Measurements from ENCODE around the gene IGFBP6.

The IGFBP6 gene

GRCh38 chr12:53060064-53060720, 37.3 kb upstream of the IGFBP6 start:
- no peak for DNase-seq

GRCh38 chr12:53060721-53061276, 36.7 kb upstream of the IGFBP6 start:
- DNase-seq: no peak

- DNase-seq: no peak
Measured at GRCh38 chr12:53061404-53062010, 36.0 kb upstream of the IGFBP6 start.

- DNase-seq: no peak
Measured at GRCh38 chr12:53062011-53062961, 35.2 kb upstream of the IGFBP6 start.

GRCh38 chr12:53062977-53063707, 34.3 kb upstream of the IGFBP6 start:
- no peak for DNase-seq

GRCh38 chr12:53063708-53064612, 33.5 kb upstream of the IGFBP6 start:
- no peak for DNase-seq

- no peak for DNase-seq
Measured at GRCh38 chr12:53064613-53065436, 32.6 kb upstream of the IGFBP6 start.

GRCh38 chr12:53065470-53065869, 32.0 kb upstream of the IGFBP6 start:
- DNase-seq: no peak

GRCh38 chr12:53065975-53066931, 31.2 kb upstream of the IGFBP6 start:
- peak; percentile 50 for DNase-seq

- no peak for DNase-seq
Measured at GRCh38 chr12:53067074-53067992, 30.1 kb upstream of the IGFBP6 start.

GRCh38 chr12:53067993-53068770, 29.3 kb upstream of the IGFBP6 start:
- no peak for DNase-seq

- DNase-seq: no peak
Measured at GRCh38 chr12:53068811-53069585, 28.5 kb upstream of the IGFBP6 start.

GRCh38 chr12:53069621-53070410, 27.7 kb upstream of the IGFBP6 start:
- no peak for DNase-seq

GRCh38 chr12:53070877-53071492, 26.5 kb upstream of the IGFBP6 start:
- DNase-seq: no peak

Measured in stimulated activated naive CD4-positive, alpha-beta T cell treated with Interleukin-2 at 50 U/mL for 16 hours (primary cell).